ENCODE data around the gene OR13A1. TPM values are rescaled to one million over a fixed set of nuclear protein-coding genes. Genes with fewer than 3 reads are reported as not detected.

Gene OR13A1, protein sequence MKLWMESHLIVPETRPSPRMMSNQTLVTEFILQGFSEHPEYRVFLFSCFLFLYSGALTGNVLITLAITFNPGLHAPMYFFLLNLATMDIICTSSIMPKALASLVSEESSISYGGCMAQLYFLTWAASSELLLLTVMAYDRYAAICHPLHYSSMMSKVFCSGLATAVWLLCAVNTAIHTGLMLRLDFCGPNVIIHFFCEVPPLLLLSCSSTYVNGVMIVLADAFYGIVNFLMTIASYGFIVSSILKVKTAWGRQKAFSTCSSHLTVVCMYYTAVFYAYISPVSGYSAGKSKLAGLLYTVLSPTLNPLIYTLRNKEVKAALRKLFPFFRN
- not detected in 2 replicates for total RNA-seq

DNA sequence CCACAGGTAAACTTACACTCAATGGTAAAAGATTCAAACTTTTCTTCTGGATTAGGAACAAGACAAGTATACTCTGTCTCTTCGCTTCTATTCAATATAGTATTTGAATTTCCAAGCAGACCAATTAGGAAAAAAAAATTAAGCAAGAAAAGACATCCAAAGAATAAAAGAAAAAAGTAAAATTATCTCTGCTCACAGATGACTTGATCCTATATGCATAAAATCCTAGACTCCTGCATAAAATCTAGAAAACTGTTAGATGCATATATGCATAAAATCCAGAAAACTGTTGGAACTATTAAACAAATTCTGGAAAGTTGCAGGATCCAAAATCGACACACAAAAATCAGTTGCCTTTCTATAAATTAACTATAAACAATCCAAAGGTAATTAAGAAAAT, at the start of gene OR13A1:
OR13A1 (minus strand) TSS at position 101 of the 400 bp plus-strand sequence. CDS start 11,186 bp downstream, outside the sequence.

Other genes with a start within 250 kb of the OR13A1 start
- gene ALOX5, start 58.6 kb upstream of the OR13A1 start, total RNA-seq: not detected in 2 replicates

All from uterine smooth muscle cell (primary cell).